Stimulated activated CD8-positive, alpha-beta memory T cell treated with anti-CD3 and anti-CD28 coated beads, Interleukin-12 subunit alpha, Interleukin-12 subunit beta, amount 100 ng/mL, for 24 hours (primary cell): ENCODE measurements around the gene GNB1.
"Not testable (repeated sequence)": the region's sequence is repeated elsewhere in the genome, so short reads cannot be mapped to it uniquely, and the experiment has no call there.

Source experiments
- DNase-seq: peaks from one replicate; pipeline ENCODE4 v3.0.0-alpha.2; 2020; ENCODE audit errors: extremely low read depth

GNB1 gene

DNA sequence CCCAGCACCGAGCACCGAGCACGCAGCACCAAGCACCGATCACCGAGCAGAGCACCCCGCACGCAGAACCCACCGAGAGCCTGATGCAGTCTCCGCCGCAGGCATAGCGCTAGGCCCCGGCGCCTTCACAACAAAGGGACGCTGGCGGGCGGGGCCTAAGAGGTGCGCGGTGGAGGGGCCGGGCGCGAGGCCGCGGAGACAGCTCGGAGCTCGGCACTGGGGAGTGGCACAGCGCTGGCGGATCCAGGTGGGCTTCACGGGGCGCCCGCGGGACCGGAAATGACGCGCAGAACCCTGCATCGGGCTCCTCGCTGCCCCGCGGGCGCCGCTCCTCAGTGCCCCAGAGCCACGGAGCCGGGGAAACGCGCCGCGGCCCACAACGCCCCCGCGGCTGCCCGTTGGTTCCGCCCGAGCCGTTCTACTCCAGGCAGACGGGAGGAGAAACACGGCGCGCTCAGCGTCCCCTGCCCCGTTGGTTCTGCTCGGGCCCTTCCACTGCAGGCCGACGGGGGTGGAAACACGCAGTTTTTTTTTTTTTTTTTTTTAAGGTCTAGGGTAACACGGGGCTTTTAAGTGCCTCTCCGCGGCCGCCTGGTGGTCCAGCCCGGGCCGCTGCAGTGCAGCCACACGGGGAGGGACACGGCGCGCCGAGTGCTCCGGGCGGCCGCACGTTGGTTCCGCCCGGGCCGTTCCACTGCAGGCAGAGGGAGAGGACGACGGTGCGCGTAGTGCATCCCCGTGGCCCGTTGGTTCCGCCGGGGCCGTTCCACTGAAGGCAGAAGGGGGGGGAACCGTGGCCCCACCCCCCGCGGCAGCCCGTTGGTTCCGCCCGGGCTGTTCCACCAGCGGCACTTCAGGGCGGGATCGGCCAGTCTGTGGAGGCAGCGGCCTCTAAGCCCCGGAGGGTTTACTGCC lies 145.0 kb downstream of the GNB1 start:
- peak; percentile 67 for DNase-seq

DNA sequence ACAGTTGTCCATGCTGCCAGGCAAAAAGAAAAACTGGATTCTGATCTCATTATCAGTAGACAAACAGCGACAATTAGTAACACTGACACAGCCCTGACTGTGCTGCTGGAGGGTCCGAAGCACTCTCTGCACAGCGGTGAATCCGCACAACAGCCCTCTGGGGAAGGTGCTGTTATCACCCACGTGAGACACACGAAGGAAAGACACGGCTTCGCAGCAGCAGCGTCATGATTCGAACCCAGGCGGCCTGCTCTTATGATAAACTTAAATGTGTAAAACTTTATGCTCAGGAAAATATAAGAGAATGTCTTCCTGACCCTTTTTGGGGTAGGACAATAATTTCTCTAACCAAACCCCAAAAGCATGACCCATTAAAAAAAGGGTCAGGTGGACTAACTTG lies 148.4 kb downstream of the GNB1 start:
- not testable (repeated sequence) for DNase-seq

DNA sequence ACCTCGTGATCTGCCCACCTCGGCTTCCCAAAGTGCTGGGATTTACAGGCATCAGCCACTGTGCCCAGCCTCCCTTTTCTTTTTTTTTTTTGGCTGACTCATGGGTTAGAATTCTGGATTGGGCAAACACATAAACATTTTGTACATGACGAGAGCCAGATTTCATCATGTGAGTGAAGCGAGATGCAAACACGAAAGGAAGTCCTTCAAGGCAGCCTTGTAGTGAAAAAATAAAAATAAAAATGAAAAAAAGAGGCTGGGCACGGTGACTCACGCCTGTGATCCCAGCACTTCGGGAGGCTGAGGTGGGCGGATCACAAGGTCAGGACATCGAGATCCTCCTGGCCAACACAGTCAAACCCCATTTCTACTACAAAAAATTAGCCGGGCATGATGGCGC lies 149.9 kb downstream of the GNB1 start:
- not testable (repeated sequence) for DNase-seq

DNA sequence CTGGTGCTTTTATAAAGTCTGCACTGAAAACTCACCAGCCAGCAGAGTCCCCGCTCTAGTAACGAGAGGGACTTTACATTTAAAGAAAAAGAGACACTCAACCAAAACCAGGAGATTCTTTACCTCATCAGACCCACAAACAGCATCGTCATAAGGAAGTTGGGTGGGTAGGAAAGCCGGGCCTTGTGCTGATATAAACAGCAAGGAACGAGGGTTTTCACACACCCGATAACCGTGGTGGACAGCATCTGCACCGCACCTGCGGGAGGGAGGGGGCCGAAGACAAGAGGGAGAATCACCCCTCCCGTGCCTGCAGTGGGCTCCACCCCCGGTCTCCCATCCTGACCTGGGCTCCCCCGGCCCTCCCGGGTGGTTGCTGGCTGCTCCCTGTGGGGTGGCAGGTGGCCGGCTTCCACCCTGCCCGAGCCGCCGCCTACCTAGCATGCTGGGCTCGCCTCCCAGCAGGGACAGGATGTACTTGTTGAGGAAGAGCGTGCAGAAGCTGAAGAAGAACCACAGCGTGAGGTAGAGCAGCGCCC lies 152.0 kb downstream of the GNB1 start:
- not testable (repeated sequence) for DNase-seq

DNA sequence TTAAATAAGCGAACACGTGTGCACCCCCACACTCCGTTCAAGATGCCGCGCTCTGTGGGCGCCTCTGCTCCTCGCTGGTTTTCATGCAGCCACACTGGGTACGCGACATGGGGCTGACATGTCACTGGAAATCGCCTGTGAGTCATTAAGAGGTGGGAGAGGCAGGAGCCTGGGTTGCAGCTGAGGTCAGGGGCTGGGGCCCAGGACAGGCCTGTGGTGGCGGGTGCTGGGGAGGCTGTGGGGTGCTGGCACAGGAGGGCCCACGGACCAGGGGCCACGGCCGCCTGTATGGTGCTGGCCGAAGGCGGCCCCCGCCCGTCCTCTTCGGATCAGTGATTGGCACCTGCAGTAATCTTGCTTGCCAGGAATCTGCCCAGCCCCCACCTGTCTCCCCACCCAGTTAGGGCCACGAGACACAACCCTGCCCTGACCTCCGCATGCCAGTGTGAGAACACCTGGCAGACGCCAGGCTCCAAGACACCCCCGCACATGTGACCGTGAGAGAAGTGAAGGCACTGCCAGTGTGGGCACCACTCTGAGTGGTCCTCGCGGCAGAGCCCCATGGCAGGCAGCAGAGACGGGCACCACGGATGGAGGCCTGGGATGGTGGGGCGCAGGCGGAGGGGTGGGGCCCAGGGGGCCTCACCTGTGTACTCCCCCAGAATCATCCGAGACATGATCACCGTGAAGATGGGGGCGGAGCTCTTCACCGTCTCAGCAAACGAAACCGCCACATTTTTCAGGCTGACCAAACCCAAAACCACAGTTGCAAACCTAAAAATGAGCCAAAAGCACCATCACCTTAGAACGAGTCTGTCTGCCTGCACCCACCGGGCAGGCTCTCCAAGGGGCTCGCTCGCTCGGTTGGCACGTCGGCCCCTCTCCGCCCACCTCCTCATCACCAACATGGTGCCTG lies 153.0 kb downstream of the GNB1 start:
- DNase-seq: not testable (repeated sequence)
